ENCODE data around the gene PBX4.

- no peak for TF ChIP-seq CTCF (IDR thresholded peaks at IDR 0.05)
- TF ChIP-seq POLR2A (IDR thresholded peaks at IDR 0.05): no peak
Observed at GRCh38 chr19:19623383-19623782, 4.9 kb upstream of the PBX4 start.
